HG02759 (cell line): ENCODE results near the gene FARSB.

Source experiments
- ATAC-seq: cut with Tn5 transposase; IDR thresholded peaks from one replicate; pipeline ENCODE4 v1.9.1; 2021; ENCODE audit warnings: mild to moderate bottlenecking, moderate library complexity; ENCODE audit not compliant: unreplicated experiment

The FARSB gene

GRCh38 chr2:222563106-222563718 lies 92.7 kb downstream of the FARSB start:
- ATAC-seq: no peak

GRCh38 chr2:222561817-222562645 lies 93.9 kb downstream of the FARSB start:
- peak; percentile 75 for ATAC-seq

GRCh38 chr2:222561151-222561550 lies 94.7 kb downstream of the FARSB start:
- ATAC-seq: no peak

- no peak for ATAC-seq
Measured at GRCh38 chr2:222554517-222554916, 101.4 kb downstream of the FARSB start.

- no peak for ATAC-seq
Measured at GRCh38 chr2:222548992-222549391, 106.9 kb downstream of the FARSB start.

GRCh38 chr2:222547083-222547482 lies 108.8 kb downstream of the FARSB start:
- no peak for ATAC-seq

GRCh38 chr2:222545823-222546795 lies 109.8 kb downstream of the FARSB start:
- no peak for ATAC-seq

GRCh38 chr2:222544661-222545060 lies 111.2 kb downstream of the FARSB start:
- no peak for ATAC-seq

GRCh38 chr2:222538535-222538934 lies 117.4 kb downstream of the FARSB start:
- peak; percentile 63 for ATAC-seq

GRCh38 chr2:222535477-222535876 lies 120.4 kb downstream of the FARSB start:
- no peak for ATAC-seq

- ATAC-seq: no peak
Measured at GRCh38 chr2:222532315-222532714, 123.6 kb downstream of the FARSB start.

GRCh38 chr2:222526480-222527277 lies 129.2 kb downstream of the FARSB start:
- no peak for ATAC-seq

- ATAC-seq: no peak
Measured at GRCh38 chr2:222525811-222526210, 130.1 kb downstream of the FARSB start.

- ATAC-seq: peak; percentile 71
Measured at GRCh38 chr2:222523783-222524544, 131.9 kb downstream of the FARSB start.

- ATAC-seq: no peak
Measured at GRCh38 chr2:222522082-222522481, 133.8 kb downstream of the FARSB start.

- peak; percentile 73 for ATAC-seq
Measured at GRCh38 chr2:222521099-222521498, 134.8 kb downstream of the FARSB start.
